Neural progenitor cell (in vitro differentiated cells): ENCODE results near the gene RNF220. TPM values are rescaled to one million over a fixed set of nuclear protein-coding genes. Genes with fewer than 3 reads are reported as not detected.

Experiments used
- DNase-seq: peaks from one replicate; pipeline ENCODE4 v3.0.0-alpha.2; 2016; ENCODE audit warnings: low spot score
- H2AFZ ChIP-seq: fragments of 200-600 bp; sonication (generic); replicated peaks from 2 replicates; pipeline ENCODE4 v1.6.1; 2016; ENCODE audit warnings: antibody characterized with exemption
- H3F3A ChIP-seq: fragments of 200-600 bp; sonication (generic); 2 replicates; pipeline ENCODE4 v1.6.1; 2016; ENCODE audit warnings: antibody characterized with exemption, low read depth
- H3K27ac ChIP-seq: fragments of 200-600 bp; sonication (generic); 2 replicates; pipeline ENCODE4 v1.5.1; 2016; ENCODE audit warnings: mild to moderate bottlenecking
- H3K27me3 ChIP-seq: fragments of 200-600 bp; sonication (generic); 2 replicates; pipeline ENCODE4 v1.6.1; 2016; ENCODE audit warnings: mild to moderate bottlenecking, moderate library complexity
- H3K36me3 ChIP-seq: fragments of 200-600 bp; sonication (generic); 2 replicates; pipeline ENCODE4 v1.5.1; 2016
- H3K4me1 ChIP-seq: fragments of 200-600 bp; sonication (generic); 2 replicates; pipeline ENCODE4 v1.6.1; 2016; ENCODE audit warnings: mixed run types
- H3K4me2 ChIP-seq: fragments of 200-600 bp; sonication (generic); 2 replicates; pipeline ENCODE4 v1.6.1; 2016
- H3K4me3 ChIP-seq: fragments of 200-600 bp; sonication (generic); 2 replicates; pipeline ENCODE4 v1.5.1; 2016
- H3K79me2 ChIP-seq: fragments of 200-600 bp; sonication (generic); 2 replicates; pipeline ENCODE4 v1.6.1; 2016; ENCODE audit warnings: low read depth
- H3K9ac ChIP-seq: fragments of 200-600 bp; sonication (generic); 2 replicates; pipeline ENCODE4 v1.6.1; 2016
- H3K9me3 ChIP-seq: fragments of 200-600 bp; sonication (generic); 2 replicates; pipeline ENCODE4 v1.5.1; 2016; ENCODE audit warnings: low read depth
- H4K20me1 ChIP-seq: fragments of 200-600 bp; sonication (generic); 2 replicates; pipeline ENCODE4 v1.6.1; 2016; ENCODE audit warnings: low read depth
- H3K27ac Mint-ChIP-seq: 3 replicates; pipeline ENCODE4 v1.8.0; 2021; ENCODE audit warnings: mixed read lengths
- H3K27me3 Mint-ChIP-seq: 2 replicates; pipeline ENCODE4 v1.8.0; 2022; ENCODE audit warnings: low read depth, mild to moderate bottlenecking, inconsistent platforms, moderate library complexity, mixed read lengths; ENCODE audit not compliant: insufficient read depth
- H3K36me3 Mint-ChIP-seq: 3 replicates; pipeline ENCODE4 v1.8.0; 2021; ENCODE audit warnings: mixed read lengths
- H3K4me1 Mint-ChIP-seq: 3 replicates; pipeline ENCODE4 v1.8.0; 2021; ENCODE audit warnings: mixed read lengths
- H3K4me3 Mint-ChIP-seq: 3 replicates; pipeline ENCODE4 v1.8.0; 2021; ENCODE audit warnings: mild to moderate bottlenecking, moderate library complexity, mixed read lengths
- H3K9me3 Mint-ChIP-seq: 3 replicates; pipeline ENCODE4 v1.8.0; 2020; ENCODE audit warnings: mixed read lengths
- CTCF ChIP-seq: fragments of 200-600 bp; sonication (generic); IDR thresholded peaks from 2 replicates; pipeline ENCODE4 v1.5.1; 2017; ENCODE audit warnings: antibody characterized with exemption, mild to moderate bottlenecking
- EZH2 ChIP-seq: fragments of 200-600 bp; sonication (generic); IDR thresholded peaks from 2 replicates; pipeline ENCODE4 v1.6.1; 2017; ENCODE audit warnings: antibody characterized with exemption, mild to moderate bottlenecking, moderate library complexity
- EZH2phosphoT487 ChIP-seq: fragments of 200-600 bp; sonication (generic); IDR thresholded peaks from 2 replicates; pipeline ENCODE4 v1.6.1; 2017; ENCODE audit warnings: antibody characterized with exemption
- total RNA-seq: library from RNA; depleted of rRNA; stranded (reverse); fragments of >200 nt; gene quantifications from 2 replicates; pipeline ENCODE4 v1.2.3, GENCODE V29; 2015; ENCODE audit warnings: low replicate concordance

The RNF220 gene
- total RNA-seq, 1 donor from 2014 or later: 93.8 TPM

- Histone ChIP-seq H3K4me1 (peaks cover 6% of the 10 kb centered on the region), H3K27me3 (peaks cover 100% of the 10 kb centered on the region), H3F3A (no peaks in the 10 kb centered on the region), H3K79me2 (no peaks in the 10 kb centered on the region), H3K27ac (no peak overlapping the region), H3K4me2 (no peak overlapping the region), H4K20me1 (peaks cover 41% of the 10 kb centered on the region), H3K4me3 (no peak overlapping the region), H3K36me3 (no peaks in the 10 kb centered on the region), H2AFZ (no peak overlapping the region), H3K9me3 (no peaks in the 10 kb centered on the region), H3K9ac (no peak overlapping the region)
- Mint-ChIP-seq H3K4me3 (no peak overlapping the region), H3K4me1 (peaks cover 15% of the 10 kb centered on the region), H3K36me3 (peaks cover 5% of the 10 kb centered on the region), H3K9me3 (peaks cover 13% of the 10 kb centered on the region), H3K27ac (no peak overlapping the region), H3K27me3 (peaks cover 50% of the 10 kb centered on the region)
- DNase-seq: no peak
- TF ChIP-seq EZH2phosphoT487 (no peak), CTCF (no peak), EZH2 (no peak)
Measured at GRCh38 chr1:44536357-44537209, 131.5 kb downstream of the RNF220 start.

GRCh38 chr1:44537538-44537937 is 132.5 kb downstream of the RNF220 start:
- peaks cover 13% of the 10 kb centered on the region for H3K4me1 ChIP-seq
- Mint-ChIP-seq H3K4me1 (peaks cover 23% of the 10 kb centered on the region), H3K9me3 (peaks cover 13% of the 10 kb centered on the region), H3K4me3 (no peak overlapping the region), H3K36me3 (peaks cover 5% of the 10 kb centered on the region), H3K27me3 (peaks cover 55% of the 10 kb centered on the region), H3K27ac (no peak overlapping the region)
- H3K79me2 ChIP-seq: no peaks in the 10 kb centered on the region
- H3K9me3 ChIP-seq: no peaks in the 10 kb centered on the region
- H2AFZ ChIP-seq: no peak overlapping the region
- no peak overlapping the region for H3K27ac ChIP-seq
- peaks cover 50% of the 10 kb centered on the region for H4K20me1 ChIP-seq
- TF ChIP-seq EZH2phosphoT487 (no peak), CTCF (no peak), EZH2 (no peak)
- H3F3A ChIP-seq: peaks cover 7% of the 10 kb centered on the region
- DNase-seq: no peak
- H3K27me3 ChIP-seq: peaks cover 100% of the 10 kb centered on the region
- H3K9ac ChIP-seq: no peak overlapping the region
- H3K36me3 ChIP-seq: no peaks in the 10 kb centered on the region
- H3K4me2 ChIP-seq: no peak overlapping the region
- no peak overlapping the region for H3K4me3 ChIP-seq

- H3K36me3 Mint-ChIP-seq: peaks cover 5% of the 10 kb centered on the region
- Histone ChIP-seq H3K27me3 (peaks cover 99% of the 10 kb centered on the region), H3K27ac (no peak overlapping the region), H3K9ac (no peak overlapping the region), H4K20me1 (peaks cover 54% of the 10 kb centered on the region), H3K9me3 (no peaks in the 10 kb centered on the region), H3K79me2 (no peaks in the 10 kb centered on the region), H3F3A (peaks cover 11% of the 10 kb centered on the region), H3K4me1 (peaks cover 16% of the 10 kb centered on the region), H2AFZ (no peak overlapping the region), H3K4me3 (no peak overlapping the region), H3K36me3 (no peaks in the 10 kb centered on the region), H3K4me2 (no peak overlapping the region)
- no peak for DNase-seq
- peaks cover 24% of the 10 kb centered on the region for H3K4me1 Mint-ChIP-seq
- no peak overlapping the region for H3K4me3 Mint-ChIP-seq
- peaks cover 51% of the 10 kb centered on the region for H3K27me3 Mint-ChIP-seq
- TF ChIP-seq EZH2phosphoT487 (no peak), CTCF (no peak), EZH2 (no peak)
- no peak overlapping the region for H3K27ac Mint-ChIP-seq
- peaks cover 13% of the 10 kb centered on the region for H3K9me3 Mint-ChIP-seq
Measured at GRCh38 chr1:44537956-44538355, 132.9 kb downstream of the RNF220 start.
